ENCODE data around the gene HDAC7.

HDAC7 gene

DNA sequence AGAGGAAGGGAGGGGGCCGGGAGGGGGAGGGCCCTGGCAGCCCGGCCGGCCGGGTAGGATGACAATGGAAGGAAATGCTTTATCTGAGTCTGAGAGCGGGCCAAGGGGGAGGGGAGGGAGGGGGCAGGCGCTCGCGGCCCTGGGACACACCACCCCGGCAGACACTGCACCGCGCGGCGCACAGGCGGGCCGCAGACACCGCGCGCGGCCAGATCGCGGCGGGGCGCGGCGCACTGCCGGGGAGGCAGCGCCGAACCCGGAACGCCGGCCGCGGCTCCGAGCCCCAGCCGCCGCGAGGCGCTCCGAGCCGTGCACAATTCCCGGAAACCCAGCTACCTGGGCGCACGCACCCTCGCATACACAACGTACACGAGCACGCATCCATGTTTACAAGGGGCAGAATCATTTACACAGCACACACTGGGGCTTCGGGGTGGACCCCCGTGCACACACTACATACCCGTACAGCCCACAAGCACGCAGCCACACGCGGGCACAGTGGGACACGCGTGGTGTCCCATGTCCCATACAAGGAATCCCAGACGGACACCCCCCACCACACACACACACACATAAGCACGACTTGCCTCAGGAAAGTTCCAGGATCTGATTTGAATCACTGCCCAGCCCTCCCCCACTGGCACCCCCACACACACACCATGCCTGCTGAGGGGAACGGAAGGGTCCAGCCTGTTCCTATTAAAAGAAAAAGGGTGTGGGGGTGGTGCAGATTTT lies at the start of gene HDAC7:
HDAC7 (minus strand) TSS at position 8 of the 735 bp plus-strand sequence. CDS start 118 bp downstream, outside the sequence.
- peak; percentile 75 for DNase-seq

DNA sequence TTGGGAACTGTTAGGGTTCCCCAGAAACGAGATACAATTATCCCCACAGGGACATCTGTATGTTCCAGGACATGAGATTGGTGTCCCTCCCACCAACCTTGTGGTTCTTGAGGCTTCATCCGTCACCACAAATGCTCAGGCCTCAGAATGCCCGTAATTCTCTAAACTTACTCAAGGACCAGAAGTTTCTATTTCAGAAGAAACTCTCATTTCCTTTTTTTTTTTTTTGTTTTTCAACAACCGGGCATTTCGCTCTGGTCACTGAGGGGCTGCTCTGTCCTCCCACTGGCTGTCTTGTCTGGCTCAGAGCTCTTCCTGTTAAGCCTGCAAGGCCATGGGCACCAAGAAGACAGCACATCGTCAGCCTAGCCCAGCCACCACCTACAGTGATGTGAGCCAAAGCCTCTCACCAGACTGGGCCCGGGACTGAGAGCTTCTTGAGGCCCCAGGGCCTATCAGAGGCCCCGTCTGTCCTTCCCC lies 48.9 kb upstream of the HDAC7 start:
- DNase-seq: no peak

DNA sequence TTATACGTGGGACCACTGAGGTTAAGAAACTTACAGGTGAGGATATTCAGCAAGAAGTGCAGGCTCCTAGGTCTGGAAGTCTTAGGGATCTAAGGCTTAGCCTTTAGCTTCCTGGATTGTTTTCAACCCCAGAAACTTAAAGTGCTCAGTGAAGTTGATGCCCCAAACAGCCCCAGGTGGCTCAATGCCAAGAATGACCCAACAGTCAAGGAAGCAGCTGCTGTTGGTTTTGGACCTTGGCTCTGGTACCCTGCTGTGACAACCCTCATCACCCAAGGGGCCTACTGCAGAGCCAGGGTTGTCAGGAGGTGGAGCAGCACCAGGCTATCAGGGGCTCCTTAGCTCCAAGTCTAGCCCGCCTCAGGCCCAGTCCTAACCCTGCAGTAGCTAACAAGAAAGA lies 48.3 kb upstream of the HDAC7 start:
- DNase-seq: no peak

DNA sequence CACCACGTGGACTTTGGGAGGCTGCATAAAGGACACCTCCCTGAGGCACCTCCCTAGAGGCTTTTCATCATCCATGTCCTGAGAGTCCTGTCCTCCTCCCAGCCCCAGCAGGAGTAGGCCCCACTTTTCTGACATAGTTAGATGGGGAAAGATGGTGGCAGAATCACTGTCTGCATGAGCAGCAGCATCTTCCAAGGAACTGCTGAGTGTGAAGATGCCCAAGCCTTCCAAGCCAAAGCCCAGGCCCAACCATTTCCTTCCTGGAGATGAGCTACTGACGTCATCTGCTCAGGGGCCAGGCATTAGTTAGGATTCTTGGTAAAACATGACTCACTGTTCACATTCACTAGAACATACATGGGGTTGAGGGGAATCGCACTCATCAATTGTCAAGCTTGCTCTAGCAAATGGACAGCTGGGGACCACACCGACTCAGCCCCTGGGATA lies 47.8 kb upstream of the HDAC7 start:
- DNase-seq: no peak

DNA sequence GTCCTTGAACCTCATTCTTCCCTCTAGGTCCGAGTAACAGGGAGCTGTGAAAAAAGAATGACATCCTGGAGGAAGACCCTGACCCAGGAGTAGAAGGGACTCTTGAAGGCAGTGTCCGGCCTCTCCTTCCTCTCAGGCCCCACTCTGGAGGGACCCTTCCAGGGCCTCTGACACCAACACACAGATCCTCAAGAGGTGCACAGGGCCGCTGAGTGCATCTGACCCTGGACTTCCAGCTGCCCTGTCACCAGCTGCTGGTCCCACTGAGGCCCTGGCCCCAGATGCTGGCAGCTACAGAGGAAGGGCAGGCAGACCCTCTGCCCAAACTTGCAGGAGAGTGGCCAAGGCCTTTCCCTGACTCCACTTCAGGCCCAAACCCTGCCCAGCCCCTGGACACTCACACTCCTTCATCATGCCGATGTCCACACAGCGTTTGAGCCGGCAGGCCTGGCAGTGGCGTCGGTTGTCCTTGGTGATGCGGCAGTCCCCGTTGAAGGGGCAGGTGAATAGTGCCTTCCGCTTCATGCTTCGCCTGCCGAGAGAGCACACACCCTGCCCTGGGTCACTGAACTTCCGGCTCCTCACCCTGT lies 45.0 kb upstream of the HDAC7 start:
- no peak for DNase-seq

DNA sequence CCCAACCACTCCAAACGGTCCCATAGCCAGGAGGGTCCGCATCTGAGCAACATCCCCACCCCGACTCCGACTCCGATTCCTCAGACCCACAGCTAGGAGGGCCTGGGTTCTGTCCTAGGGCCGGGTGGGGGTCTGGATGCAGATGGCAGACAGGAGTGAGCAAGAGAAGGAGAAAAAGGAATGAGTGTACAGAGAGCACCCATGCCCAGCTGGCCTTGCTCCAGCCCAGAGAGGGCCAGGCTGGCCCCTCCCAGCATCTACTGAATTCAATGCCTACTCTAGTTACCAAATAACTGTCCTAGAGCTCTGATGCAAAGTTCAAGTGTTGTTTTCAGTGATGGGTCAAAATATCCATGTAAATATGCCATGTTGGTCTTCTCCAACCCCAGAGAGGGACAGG lies 44.3 kb upstream of the HDAC7 start:
- DNase-seq: no peak

DNA sequence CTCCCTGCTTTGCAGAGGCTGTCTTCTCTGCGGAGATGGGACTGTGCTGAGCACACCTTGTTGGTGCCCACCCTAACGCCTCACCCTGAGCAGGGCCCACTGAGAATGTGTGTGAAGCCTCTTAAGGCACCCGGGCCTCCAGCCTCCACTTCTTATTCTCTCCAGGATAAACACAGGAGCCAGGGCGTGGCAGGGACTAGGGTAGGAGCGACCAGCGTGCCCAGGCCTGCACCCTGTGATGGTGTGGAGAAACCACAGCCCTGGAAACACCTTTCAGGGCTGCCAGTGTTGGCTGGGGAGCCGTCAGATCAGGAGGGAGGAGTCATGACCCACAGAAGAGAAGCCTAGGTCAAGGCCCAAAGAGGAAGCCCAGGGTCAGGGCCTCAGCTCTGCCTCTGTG lies 43.8 kb upstream of the HDAC7 start:
- DNase-seq: no peak

DNA sequence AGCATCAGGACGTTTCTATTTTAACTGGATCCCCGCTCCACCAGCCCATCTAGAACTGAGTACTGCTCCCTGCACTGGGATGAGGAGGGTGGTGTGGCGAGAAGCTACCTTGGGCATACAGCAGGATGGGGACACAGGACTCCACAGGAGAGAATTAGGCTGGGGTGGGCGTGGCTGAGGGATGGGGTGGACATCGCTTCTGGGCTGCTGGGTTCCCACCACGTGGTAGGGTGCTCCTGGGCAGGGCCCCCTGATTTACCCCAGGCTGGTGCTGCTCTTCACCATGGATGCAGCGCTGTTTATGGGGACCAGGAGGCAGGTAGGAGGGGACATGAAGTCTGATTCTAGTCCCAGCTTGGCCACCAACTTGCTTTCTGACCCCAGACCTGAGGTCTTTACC lies 43.2 kb upstream of the HDAC7 start:
- DNase-seq: no peak

DNA sequence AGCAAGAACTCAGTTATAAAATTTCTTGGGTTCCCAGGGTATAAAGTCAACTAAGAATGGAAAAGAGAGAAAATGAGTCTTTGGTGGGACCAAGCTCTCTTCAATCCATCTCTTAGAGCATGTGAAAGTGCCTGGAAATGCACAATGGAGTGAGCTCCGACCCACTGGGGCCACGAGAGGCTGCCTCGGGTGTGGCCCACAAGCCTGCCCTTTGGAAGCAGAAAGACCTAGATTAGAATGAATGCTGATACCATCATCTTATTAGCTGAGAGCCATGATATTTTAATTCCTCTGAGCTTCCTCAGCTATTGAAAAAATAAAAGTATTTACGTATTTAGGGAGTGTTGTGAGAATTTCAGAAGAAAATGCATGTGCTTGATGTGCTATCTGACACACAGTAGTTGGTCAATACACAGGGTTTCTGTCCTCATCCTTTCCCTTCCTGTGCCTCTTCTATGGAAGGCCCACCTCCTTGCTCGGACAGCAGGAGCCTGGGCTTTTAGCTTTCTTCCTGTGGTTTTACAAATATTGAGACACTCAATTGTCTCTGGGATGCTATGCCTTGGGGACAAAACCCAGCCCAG lies 42.6 kb upstream of the HDAC7 start:
- DNase-seq: no peak

DNA sequence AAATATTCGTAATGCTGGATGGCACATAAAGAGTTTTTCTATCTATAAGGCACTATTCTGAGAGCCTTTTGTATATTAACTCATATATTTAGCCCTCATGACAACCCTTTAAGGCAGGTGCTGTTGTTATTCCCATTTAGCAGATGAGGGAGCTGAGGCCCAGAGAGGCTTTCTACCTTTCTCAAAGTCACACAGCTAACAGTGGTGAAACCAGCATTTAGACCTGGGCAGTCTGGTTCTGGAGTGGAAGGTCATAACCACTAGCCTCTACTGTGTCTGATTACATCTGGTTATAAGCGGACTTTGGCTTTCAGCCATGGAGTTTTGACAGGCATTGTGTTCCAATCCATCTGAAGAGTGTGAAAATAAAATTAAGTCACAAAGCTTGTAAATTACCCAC lies 41.2 kb upstream of the HDAC7 start:
- DNase-seq: no peak

DNA sequence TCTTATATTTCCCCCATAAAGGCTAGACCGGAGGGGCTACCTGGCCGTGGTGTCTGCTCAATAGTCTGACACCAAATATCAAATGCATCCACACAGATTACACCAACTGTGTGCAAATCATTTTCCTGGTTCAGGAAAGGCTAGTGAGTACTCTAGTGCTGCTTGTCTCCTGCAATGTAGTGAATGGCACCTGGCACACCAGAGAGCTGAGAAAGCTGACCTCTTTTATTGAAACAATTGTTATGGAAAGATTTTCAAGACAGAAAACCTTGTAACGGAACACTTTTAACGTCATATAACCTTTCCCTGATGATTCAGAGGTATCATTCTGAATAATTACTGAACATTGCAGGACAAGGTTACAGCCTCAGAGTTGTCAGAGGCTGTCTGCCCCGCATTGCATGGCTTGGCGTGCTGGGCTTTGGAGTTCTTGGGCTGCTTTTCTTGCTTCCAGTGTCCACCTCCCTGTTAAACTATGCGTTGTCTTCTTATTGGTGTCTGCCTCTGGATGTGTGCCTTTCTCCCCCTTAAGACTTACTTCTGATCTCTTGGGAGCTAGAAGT lies 40.7 kb upstream of the HDAC7 start:
- DNase-seq: no peak

DNA sequence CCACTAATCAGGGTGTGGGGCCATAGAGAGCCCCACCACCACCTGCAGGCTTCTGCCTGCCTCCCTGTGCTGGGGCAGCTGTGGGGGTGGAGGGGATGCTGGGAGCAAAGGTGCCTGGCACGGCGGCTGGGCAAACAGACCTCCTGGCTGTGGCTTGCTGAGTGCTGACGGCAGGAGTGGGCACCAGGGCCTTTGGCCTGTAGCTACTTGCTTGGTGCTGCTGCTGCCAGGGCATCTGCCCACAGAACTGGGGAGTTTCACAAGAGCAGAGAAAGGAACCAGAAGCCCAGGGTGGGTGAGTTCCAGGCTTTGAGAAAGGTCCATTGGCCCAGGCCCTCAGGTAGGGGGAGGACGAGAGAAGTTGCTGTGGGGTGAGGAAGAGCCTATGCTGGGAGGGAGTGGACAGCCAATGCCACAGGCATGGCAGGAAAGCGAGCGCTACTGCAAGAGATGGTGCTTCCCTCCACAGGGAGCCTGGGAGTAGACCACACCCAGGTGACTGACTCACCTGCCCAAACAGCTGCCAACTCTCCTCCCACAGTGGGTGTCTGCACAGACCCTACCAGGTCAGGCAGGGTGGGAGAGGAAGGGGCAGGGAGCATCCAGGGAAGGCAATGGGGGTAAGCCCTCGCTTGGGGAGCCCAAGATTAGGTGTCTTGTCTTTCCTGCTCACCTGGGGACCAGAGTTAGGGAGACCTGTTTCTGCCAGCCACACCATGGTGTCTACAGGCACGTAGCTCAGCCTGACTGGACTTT lies 39.0 kb upstream of the HDAC7 start:
- DNase-seq: no peak

DNA sequence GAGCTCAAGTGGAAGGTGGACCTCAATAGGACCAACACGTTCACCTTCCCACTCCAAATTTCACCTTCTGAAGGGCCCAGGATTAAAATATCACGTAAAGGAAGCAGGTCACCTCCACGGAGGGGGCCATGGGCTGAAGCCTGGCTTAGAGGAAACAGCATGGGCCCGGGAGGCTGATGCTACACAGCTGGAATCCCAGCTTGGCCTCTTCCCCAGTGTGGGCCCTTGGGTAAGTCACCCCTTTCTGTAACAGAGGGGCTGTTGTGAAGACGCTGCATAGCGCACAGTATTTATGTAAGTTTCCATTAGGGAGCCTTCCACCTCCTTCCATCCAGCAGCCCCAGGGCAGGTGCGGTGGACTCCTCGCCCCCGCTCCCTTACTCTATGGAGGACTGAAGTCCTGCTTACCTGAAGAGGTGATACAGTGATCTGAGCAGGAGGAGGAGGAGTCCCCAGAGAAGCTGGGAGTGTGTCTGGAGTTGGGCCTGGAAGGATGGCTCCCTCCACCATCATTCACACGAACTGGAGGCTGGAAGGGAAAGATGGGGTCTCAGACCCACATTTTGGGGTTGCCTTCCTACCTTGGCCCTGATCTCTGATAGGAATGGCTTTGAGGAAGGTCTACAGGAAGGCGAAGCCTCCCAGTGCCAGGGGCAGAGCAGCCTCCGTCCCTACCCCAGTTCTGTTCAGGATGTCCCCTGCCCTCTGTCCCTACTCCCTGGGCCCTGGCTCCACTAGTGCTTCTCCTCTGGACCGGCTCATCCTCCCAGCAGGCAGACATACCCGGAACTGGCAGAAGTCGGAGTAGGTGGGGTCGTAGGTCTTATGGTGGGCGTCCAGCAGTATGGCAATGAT lies 37.2 kb upstream of the HDAC7 start:
- DNase-seq: no peak

DNA sequence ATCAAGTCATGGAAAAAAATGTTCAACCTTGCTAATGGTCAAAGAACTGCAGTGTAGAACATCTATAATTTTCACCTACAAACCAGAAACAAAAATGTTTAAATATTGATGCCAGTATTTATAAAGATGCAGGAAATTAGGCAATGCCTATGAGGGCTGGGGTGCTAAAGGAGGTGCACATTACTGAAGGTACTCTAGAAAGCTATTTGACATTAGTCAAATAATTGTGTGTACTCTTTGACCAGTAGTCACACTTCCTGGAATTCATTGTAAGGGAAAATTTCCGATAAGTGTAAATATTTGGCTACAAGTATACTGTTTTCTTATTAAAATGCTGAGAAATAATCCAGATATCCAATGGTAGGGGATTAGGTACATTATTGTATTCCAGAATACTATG lies 36.4 kb upstream of the HDAC7 start:
- DNase-seq: no peak

DNA sequence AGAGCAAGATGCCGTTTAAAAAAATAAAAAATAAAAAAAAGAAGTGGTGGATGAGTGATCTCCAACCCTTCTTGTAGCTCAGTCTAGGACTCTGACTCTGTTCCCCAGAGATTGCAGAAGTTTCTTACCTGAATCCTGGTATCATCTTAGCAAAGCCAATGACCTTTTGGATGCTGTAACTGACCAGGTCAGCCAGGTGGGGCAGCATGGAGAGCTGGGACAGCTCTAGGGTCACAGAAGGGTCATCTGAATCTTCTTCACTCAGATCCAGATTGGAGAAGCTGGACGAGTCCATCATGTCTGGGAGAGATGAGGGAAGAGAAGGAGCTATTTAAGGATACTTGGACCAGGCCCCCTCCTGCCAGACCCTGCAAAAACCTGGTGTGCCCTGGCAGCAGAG lies 35.8 kb upstream of the HDAC7 start:
- DNase-seq: no peak

DNA sequence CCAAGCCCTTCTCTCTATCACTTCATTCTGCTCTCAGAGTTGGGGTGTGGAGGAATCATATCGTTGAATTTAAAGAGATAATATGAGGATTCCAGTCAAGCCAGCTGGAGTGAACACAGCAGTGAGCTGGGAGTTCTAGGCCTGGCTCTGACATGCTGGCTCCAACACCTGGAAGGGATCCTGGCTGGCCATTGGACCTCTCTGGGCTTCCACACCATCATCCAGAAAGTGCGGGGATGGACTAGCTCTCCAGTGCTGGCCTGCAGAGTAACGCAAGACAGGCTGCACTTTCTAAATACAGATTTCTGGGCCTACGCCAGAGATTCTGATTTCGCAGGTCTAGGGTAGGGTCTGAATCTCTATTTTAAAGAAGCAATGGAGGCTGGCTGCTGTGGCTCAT lies 34.8 kb upstream of the HDAC7 start:
- no peak for DNase-seq

DNA sequence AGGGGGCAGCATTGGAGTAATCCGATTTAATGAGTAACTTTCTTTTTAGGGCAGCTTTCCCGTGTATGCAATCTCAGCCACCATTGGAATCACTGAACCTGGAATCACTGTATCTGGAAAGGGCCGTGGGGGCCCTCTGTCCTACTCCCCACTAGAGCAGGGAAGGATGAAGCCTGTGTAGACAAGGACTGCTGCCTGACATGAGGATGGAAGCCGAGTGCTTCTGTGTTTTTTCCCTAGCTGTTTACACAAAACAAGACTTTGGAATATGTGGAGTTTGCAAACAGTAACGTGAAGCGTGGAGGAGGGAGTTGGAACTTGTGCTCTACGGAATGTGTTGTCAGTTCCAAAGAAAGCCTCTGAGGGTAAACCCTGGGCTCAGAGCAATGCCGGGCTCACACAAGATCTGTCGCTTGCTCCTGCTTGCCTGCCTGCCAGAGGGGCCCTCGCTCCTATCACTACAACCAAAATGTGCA lies 32.4 kb upstream of the HDAC7 start:
- DNase-seq: no peak

DNA sequence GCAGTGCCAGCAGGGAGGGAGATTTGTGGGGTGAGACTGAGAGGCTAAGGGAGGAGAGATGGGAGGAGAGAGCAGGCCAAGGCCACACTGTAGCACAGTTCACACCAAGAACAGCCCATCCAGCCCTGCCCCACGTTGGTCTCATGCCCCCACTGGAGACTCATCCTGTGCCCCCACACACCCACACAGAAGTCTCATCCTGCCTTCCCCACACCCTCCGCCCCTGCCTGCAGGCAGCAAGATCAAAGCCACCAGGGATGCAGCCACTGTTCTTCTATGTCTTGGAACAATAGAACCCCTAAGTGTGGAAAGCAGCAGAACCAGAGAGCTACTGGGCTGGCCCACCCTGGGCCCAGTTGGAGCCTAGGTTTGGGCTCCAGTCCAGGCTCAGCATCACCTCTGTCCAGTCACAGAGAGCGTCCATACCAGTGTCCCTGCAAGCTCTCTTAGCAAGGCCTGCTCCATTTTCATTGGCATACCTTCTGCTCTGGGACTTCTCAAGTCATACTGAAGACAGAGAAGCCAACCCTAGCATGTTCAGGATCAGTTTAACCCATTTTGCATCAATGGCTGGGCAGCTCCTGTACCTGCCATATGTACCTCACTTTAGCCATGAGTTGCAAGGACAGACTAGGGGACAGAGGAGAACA lies 31.7 kb upstream of the HDAC7 start:
- DNase-seq: no peak

DNA sequence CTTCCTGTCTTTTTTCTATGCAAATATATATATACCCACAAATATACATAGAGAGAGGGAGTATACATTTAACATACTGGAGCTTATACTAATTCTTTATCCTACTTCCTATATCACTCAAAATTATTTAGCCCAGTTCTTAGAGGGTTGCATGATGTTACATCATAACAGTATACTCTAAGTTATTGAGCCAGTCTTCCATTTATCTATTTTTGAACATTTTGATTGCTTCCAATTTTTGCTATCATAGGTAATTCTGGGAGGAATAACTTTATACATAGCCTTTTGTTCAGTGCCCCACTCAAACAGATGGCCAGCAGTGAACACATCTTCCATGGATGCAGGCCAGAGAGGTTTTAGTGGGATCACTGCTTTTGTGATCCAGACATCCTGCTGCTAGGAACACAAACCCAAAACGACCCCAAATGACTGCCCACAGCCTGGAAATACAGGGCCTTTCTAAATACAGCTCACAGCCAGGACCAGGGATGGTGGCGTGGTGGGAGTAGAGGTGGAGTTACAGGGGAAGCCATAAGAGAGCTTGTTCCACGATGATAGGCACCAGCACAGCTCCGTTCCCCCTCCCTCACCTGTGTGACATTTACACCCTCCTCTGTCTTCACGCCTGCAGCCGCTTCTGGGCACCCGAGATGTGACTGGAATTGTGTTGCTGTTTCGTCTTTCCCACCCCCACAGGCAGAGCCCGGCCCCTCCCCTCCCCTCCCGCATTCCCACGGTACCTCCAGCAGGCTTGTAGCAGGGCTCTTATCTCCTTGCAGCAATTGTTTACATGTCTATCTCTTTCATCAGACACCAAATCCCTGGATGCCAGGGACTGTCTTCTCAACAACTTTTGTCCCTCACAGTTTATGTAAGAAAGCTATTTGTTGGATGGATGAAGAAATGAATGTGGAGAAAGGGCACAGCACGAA lies 30.7 kb upstream of the HDAC7 start:
- no peak for DNase-seq

DNA sequence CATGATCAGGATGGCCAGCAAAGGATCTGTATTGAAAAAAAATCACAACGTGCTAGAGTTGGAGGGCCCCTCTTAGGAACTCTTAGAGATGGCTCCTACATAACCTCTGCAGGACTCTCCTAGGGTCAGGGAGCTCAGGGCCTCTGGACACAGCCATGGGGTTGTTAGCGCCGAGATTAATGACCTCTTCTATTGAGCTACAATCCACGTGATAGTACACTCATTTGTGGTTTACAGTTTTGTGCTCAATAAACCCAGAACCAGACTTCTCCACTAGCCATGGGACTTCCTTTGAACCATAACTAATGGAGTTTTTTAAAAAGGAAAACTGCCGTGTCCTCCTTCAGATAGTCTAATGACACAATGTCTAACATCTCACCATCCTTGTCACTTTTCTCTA lies 29.6 kb upstream of the HDAC7 start:
- no peak for DNase-seq
